Sigmoid colon (tissue), 7 donors: Measurements from ENCODE around the gene CPNE1. TPM values are rescaled to one million over a fixed set of nuclear protein-coding genes. Genes with fewer than 3 reads are reported as not detected.

ENCODE experiments used
- DNase-seq: peaks from one replicate; pipeline ENCODE4 v3.0.0-alpha.2; 2019
- H3K27ac ChIP-seq, 4 donors: fragments of 200-600 bp; sonication (generic); one replicate each; pipeline ENCODE4 v1.5.1; 2016 to 2019; ENCODE audit warnings: mild to moderate bottlenecking in 1 of 4
- H3K27me3 ChIP-seq, 3 donors: fragments of 200-600 bp; sonication (generic); one replicate each; pipeline ENCODE4 v1.5.1; 2019; ENCODE audit warnings: mild to moderate bottlenecking in 1 of 3
- H3K36me3 ChIP-seq, 4 donors: fragments of 200-600 bp; sonication (generic); one replicate each; pipeline ENCODE4 v1.5.1; 2016 to 2019
- H3K4me1 ChIP-seq, 4 donors: fragments of 200-600 bp; sonication (generic); one replicate each; pipeline ENCODE4 v1.5.1; 2017 to 2019
- H3K4me3 ChIP-seq, 4 donors: fragments of 200-600 bp; sonication (generic); one replicate each; pipeline ENCODE4 v1.5.1; 2017 to 2019; ENCODE audit warnings: mild to moderate bottlenecking in 2 of 4, moderate library complexity in 1 of 4
- H3K9me3 ChIP-seq, 4 donors: fragments of 200-600 bp in 3 of 4; sonication (generic) in 3 of 4; one replicate each; pipeline versions ENCODE4 v1.5.1 to v1.6.1; 2013 to 2019
- EP300 ChIP-seq, 4 donors: sonication (generic); formaldehyde crosslinking; IDR thresholded peaks; one replicate each; pipeline ENCODE4 v1.6.1; 2017; ENCODE audit warnings: antibody characterized with exemption in 4 of 4
- POLR2A ChIP-seq, 2 donors: fragments of 450-650 bp; IDR thresholded peaks; one replicate each; pipeline ENCODE4 v1.6.1; 2016; ENCODE audit warnings: antibody characterized with exemption in 2 of 2, mild to moderate bottlenecking in 2 of 2, moderate library complexity in 2 of 2
- POLR2AphosphoS5 ChIP-seq, 4 donors: sonication (generic); formaldehyde crosslinking; IDR thresholded peaks; one replicate each; pipeline ENCODE4 v1.6.1; 2017; ENCODE audit warnings: antibody characterized with exemption in 4 of 4
- WGBS, 2 donors: extraction: QIAGEN DNeasy Blood & Tissue Kit; methylation state at CpG; one replicate each; pipeline ENCODE4 v1.1.7; 2013; 5-methylcytosine and 5-hydroxymethylcytosine counted together
- intact Hi-C: fragments of 100-400 bp; cut with DNase I; formaldehyde crosslinking; loops from one replicate; pipeline ENCODE4 v1.15.1; 2023
- polyA plus RNA-seq, 3 donors: library from polyadenylated mRNA; stranded (reverse); fragments of 200-250 nt; gene quantifications; one replicate each; pipeline ENCODE4 v1.2.3, GENCODE V29; 2013
- total RNA-seq, 4 donors: library from RNA; depleted of rRNA; stranded (reverse); fragments of >200 nt; gene quantifications; one replicate each; pipeline ENCODE4 v1.1.0, GENCODE V29; 2016
- TF ChIP-seq, protein P1 (sequence below), 4 experiments: fragments of 450-650 bp in 3 of 4; fragments of 200-600 bp in 1 of 4; IDR thresholded peaks; one replicate each; pipeline ENCODE4 v1.5.1; 2016 to 2019; ENCODE audit warnings: antibody characterized with exemption in 4 of 4, mild to moderate bottlenecking in 3 of 4, moderate library complexity in 2 of 4
- donor health status: healthy with polysubstance abuse.
- donor health status: Bipolar disorder and iron deficiency.
- donor health status: healthy.

The CPNE1 gene
- total and polyA plus RNA-seq, 7 donors, result 56.5 to 156 (median 76.8) TPM

DNA sequence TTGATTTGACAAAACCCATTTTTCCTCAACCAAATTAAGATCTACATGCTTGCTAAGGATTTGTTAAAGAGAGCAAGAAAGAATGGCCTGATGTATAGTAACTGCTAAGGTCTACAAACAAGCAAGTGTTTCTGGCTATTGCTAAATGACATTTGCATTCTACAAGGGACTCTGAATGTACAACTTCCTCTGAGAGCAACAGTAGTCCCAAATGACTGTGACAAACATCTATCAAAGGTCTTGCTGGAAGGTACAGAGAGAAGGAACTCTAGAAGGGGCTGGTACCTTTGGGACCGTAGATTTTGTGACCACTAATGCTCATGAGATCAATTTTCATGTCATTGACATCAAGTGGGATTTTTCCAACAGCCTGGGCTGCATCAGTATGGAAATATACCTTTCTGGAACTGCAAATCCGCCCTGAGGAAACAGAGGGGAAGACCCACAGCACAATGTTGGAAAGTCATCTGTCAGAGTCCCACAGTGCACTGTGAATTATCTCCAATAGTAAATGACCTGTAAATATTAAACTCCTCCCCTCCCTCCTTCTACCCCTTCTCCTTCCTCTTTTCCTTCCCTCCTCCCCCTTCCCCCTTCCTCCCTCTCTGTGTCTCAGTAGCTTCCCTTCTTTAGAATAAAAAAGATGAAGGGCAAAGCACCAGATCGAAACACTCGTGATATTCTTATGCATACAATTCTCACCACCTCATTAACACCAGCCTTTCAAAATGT, 15.9 kb upstream of the CPNE1 start:
- Histone ChIP-seq H3K4me3 (no peak overlapping the region), H3K27me3 (no peaks in the 10 kb centered on the region), H3K27ac (peak overlapping the region in 1 of 4 donors; percentile 66), H3K9me3 (no peaks in the 10 kb centered on the region), H3K4me1 (peaks cover 0 to 16% (median 7%) of the 10 kb centered on the region in 4 donors), H3K36me3 (peaks cover 0 to 26% (median 0%) of the 10 kb centered on the region in 4 donors)
- TF ChIP-seq POLR2A (IDR thresholded peaks at IDR 0.05) (no peak), EP300 (IDR thresholded peaks at IDR 0.05) (no peak), POLR2AphosphoS5 (IDR thresholded peaks at IDR 0.05) (no peak)
- TF ChIP-seq, protein P1, sequence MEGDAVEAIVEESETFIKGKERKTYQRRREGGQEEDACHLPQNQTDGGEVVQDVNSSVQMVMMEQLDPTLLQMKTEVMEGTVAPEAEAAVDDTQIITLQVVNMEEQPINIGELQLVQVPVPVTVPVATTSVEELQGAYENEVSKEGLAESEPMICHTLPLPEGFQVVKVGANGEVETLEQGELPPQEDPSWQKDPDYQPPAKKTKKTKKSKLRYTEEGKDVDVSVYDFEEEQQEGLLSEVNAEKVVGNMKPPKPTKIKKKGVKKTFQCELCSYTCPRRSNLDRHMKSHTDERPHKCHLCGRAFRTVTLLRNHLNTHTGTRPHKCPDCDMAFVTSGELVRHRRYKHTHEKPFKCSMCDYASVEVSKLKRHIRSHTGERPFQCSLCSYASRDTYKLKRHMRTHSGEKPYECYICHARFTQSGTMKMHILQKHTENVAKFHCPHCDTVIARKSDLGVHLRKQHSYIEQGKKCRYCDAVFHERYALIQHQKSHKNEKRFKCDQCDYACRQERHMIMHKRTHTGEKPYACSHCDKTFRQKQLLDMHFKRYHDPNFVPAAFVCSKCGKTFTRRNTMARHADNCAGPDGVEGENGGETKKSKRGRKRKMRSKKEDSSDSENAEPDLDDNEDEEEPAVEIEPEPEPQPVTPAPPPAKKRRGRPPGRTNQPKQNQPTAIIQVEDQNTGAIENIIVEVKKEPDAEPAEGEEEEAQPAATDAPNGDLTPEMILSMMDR (IDR thresholded peaks at IDR 0.05), result no peak
- intact Hi-C loops, result no loop called here
- peak; percentile 8 for DNase-seq
- WGBS, 2 donors, result 69 to 89% methylated on average over 4 of the region's 4 CpGs

DNA sequence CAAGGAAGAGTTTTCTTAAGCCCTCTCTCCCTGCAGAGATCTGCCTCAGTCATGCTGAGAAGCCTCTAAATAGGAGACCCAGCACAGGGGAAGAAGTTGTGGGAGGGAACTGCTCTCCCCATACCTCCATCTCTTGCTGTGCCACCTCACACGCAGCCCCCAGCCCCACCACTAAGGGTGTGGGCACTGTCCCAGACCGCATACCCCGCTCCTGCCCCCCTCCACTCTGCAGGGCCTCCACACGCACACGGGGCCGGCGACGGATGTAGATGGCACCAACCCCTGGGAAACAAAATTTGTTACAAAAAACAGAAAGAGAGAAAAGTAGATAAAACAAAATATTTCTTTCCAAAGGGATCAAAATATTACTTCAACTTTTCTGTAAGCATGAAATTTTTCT, 10.2 kb upstream of the CPNE1 start:
- intact Hi-C loops, result no loop called here
- no peaks in the 10 kb centered on the region for H3K9me3 ChIP-seq
- TF ChIP-seq EP300 (IDR thresholded peaks at IDR 0.05) (no peak), POLR2A (IDR thresholded peaks at IDR 0.05) (no peak), POLR2AphosphoS5 (IDR thresholded peaks at IDR 0.05) (no peak)
- TF ChIP-seq, protein P1 (IDR thresholded peaks at IDR 0.05), result no peak
- H3K4me1 ChIP-seq, result no peaks in the 10 kb centered on the region
- peak; percentile 11 for DNase-seq
- H3K27me3 ChIP-seq, result no peaks in the 10 kb centered on the region
- no peak overlapping the region for H3K27ac ChIP-seq
- WGBS, 2 donors, result 96% methylated on average over 8 of the region's 8 CpGs
- H3K36me3 ChIP-seq, result peaks cover 8 to 60% (median 32%) of the 10 kb centered on the region in 4 donors
- H3K4me3 ChIP-seq, result no peak overlapping the region

DNA sequence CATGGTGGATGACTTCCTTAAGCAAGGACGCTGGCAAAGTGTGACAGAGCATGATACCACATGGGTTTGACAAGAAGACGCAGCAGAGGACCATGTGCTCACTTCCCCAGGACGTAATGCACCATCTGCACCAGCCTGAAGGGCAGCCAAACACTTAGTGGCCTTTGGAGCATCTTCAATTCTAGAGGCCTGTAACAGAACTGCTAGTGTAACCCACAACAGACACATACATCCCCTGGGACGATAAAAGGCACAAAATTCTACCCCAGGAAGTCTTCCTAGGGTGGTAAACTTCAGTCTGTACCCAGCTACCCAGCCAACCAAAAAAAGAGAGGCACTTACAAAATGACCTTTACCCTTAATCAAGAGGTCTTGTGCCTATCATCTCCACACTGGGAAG, 9.2 kb upstream of the CPNE1 start:
- peaks cover 8 to 67% (median 40%) of the 10 kb centered on the region in 4 donors for H3K36me3 ChIP-seq
- 84 to 94% methylated on average over 4 of the region's 4 CpGs for WGBS, 2 donors
- TF ChIP-seq EP300 (IDR thresholded peaks at IDR 0.05) (no peak), POLR2AphosphoS5 (IDR thresholded peaks at IDR 0.05) (no peak), POLR2A (IDR thresholded peaks at IDR 0.05) (no peak)
- TF ChIP-seq, protein P1 (IDR thresholded peaks at IDR 0.05), result no peak
- H3K27me3 ChIP-seq, result no peaks in the 10 kb centered on the region
- peak; percentile 44 for DNase-seq
- no peaks in the 10 kb centered on the region for H3K9me3 ChIP-seq
- no peak overlapping the region for H3K27ac ChIP-seq
- H3K4me1 ChIP-seq, result no peaks in the 10 kb centered on the region
- H3K4me3 ChIP-seq, result no peak overlapping the region
- intact Hi-C loops, result no loop called here

DNA sequence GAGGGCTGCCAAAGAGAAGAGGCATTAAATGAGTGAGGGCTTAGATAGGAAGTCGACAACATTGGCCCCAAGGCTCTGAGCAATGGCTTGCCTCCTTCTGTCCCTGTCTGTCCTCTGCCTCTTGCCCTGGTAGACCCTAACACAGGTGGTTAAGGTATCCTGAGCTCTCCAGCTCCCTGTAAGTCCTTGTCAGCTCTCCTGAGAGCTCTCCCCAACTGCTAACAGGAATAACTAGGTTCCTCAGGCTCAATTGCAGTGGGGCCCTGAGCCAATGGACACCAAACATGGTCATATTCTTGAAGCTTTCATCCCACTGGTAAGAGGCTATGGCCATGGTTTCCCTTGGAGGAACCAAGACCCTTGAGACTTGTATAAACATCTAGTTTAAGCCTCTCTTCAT, 5.0 kb upstream of the CPNE1 start:
- H3K36me3 ChIP-seq, result peaks cover 8 to 66% (median 42%) of the 10 kb centered on the region in 4 donors
- H3K9me3 ChIP-seq, result no peaks in the 10 kb centered on the region
- intact Hi-C loops, result loop anchor here (10.0 kb wide), 1 partner anchor 125 kb away; the partner anchor contains the start of gene ERGIC3
- 87 to 95% methylated on average over 1 of the region's 1 CpG for WGBS, 2 donors
- no peak overlapping the region for H3K27ac ChIP-seq
- peak; percentile 30 for DNase-seq
- no peaks in the 10 kb centered on the region for H3K4me1 ChIP-seq
- TF ChIP-seq, protein P1 (IDR thresholded peaks at IDR 0.05), result no peak
- no peak for TF ChIP-seq POLR2AphosphoS5 (IDR thresholded peaks at IDR 0.05)
- no peak for TF ChIP-seq POLR2A (IDR thresholded peaks at IDR 0.05)
- TF ChIP-seq EP300 (IDR thresholded peaks at IDR 0.05), result no peak
- no peaks in the 10 kb centered on the region for H3K27me3 ChIP-seq
- H3K4me3 ChIP-seq, result no peak overlapping the region
